ENCODE results near the gene PHACTR2.
"Not testable (repeated sequence)": the region's sequence is repeated elsewhere in the genome, so short reads cannot be mapped to it uniquely, and the experiment has no call there.

PHACTR2 gene

GRCh38 chr6:143857651-143858050 lies 179.9 kb downstream of the PHACTR2 start:
- DNase-seq (ENCODE audit: low spot score) (no peak), ATAC-seq (ENCODE audit: low read depth) (no peak)
- Histone ChIP-seq H3K4me1 (ENCODE audit: insufficient read depth, poor library complexity, severe bottlenecking) (no peaks in the 10 kb centered on the region), H3K27ac (ENCODE audit: poor library complexity, severe bottlenecking) (no peak overlapping the region), H3K36me3 (ENCODE audit: low read depth) (peaks cover 93% of the 10 kb centered on the region), H3K4me3 (ENCODE audit: severe bottlenecking) (no peak overlapping the region), H3K27me3 (ENCODE audit: insufficient read depth, poor library complexity, severe bottlenecking) (no peaks in the 10 kb centered on the region), H3K9me3 (ENCODE audit: severe bottlenecking) (no peaks in the 10 kb centered on the region)
- no peak for TF ChIP-seq CTCF (IDR thresholded peaks at IDR 0.05; ENCODE audit: poor library complexity, severe bottlenecking)

GRCh38 chr6:143859891-143860660 lies 182.3 kb downstream of the PHACTR2 start:
- DNase-seq (ENCODE audit: low spot score) = no peak
- ATAC-seq (ENCODE audit: low read depth) = no peak
- Histone ChIP-seq H3K36me3 (ENCODE audit: low read depth) (peaks cover 96% of the 10 kb centered on the region), H3K4me1 (ENCODE audit: insufficient read depth, poor library complexity, severe bottlenecking) (no peaks in the 10 kb centered on the region), H3K4me3 (ENCODE audit: severe bottlenecking) (no peak overlapping the region), H3K9me3 (ENCODE audit: severe bottlenecking) (no peaks in the 10 kb centered on the region), H3K27me3 (ENCODE audit: insufficient read depth, poor library complexity, severe bottlenecking) (no peaks in the 10 kb centered on the region), H3K27ac (ENCODE audit: poor library complexity, severe bottlenecking) (no peak overlapping the region)
- no peak for TF ChIP-seq CTCF (IDR thresholded peaks at IDR 0.05; ENCODE audit: poor library complexity, severe bottlenecking)

GRCh38 chr6:143863771-143864170 lies 186.0 kb downstream of the PHACTR2 start:
- Histone ChIP-seq H3K27ac (ENCODE audit: poor library complexity, severe bottlenecking) (no peak overlapping the region), H3K4me1 (ENCODE audit: insufficient read depth, poor library complexity, severe bottlenecking) (no peaks in the 10 kb centered on the region), H3K4me3 (ENCODE audit: severe bottlenecking) (no peak overlapping the region), H3K9me3 (ENCODE audit: severe bottlenecking) (no peaks in the 10 kb centered on the region), H3K36me3 (ENCODE audit: low read depth) (peaks cover 61% of the 10 kb centered on the region), H3K27me3 (ENCODE audit: insufficient read depth, poor library complexity, severe bottlenecking) (no peaks in the 10 kb centered on the region)
- no peak for ATAC-seq (ENCODE audit: low read depth)
- DNase-seq (ENCODE audit: low spot score) = no peak
- TF ChIP-seq CTCF (IDR thresholded peaks at IDR 0.05; ENCODE audit: poor library complexity, severe bottlenecking) = no peak

GRCh38 chr6:143864234-143864633 lies 186.5 kb downstream of the PHACTR2 start, which contains the start of gene ZC2HC1B:
Gene ZC2HC1B, plus strand, starts transcription at chr6:143864474. Its CDS starts 66 bp downstream, at chr6:143864540.
- Histone ChIP-seq H3K9me3 (ENCODE audit: severe bottlenecking) (no peaks in the 10 kb centered on the region), H3K27me3 (ENCODE audit: insufficient read depth, poor library complexity, severe bottlenecking) (no peaks in the 10 kb centered on the region), H3K4me3 (ENCODE audit: severe bottlenecking) (no peak within 1 kb of the TSS), H3K4me1 (ENCODE audit: insufficient read depth, poor library complexity, severe bottlenecking) (no peaks in the 10 kb centered on the region), H3K36me3 (ENCODE audit: low read depth) (peaks cover 56% of the 10 kb centered on the region), H3K27ac (ENCODE audit: poor library complexity, severe bottlenecking) (no peak within 1 kb of the TSS)
- TF ChIP-seq CTCF (IDR thresholded peaks at IDR 0.05; ENCODE audit: poor library complexity, severe bottlenecking) = no peak
- no peak for DNase-seq (ENCODE audit: low spot score)
- ATAC-seq (ENCODE audit: low read depth) = no peak

- Histone ChIP-seq H3K27ac (ENCODE audit: poor library complexity, severe bottlenecking) (no peak overlapping the region), H3K9me3 (ENCODE audit: severe bottlenecking) (no peaks in the 10 kb centered on the region), H3K4me1 (ENCODE audit: insufficient read depth, poor library complexity, severe bottlenecking) (no peaks in the 10 kb centered on the region), H3K36me3 (ENCODE audit: low read depth) (peaks cover 28% of the 10 kb centered on the region), H3K4me3 (ENCODE audit: severe bottlenecking) (no peak overlapping the region), H3K27me3 (ENCODE audit: insufficient read depth, poor library complexity, severe bottlenecking) (no peaks in the 10 kb centered on the region)
- DNase-seq (ENCODE audit: low spot score) (no peak), ATAC-seq (ENCODE audit: low read depth) (no peak)
- TF ChIP-seq CTCF (IDR thresholded peaks at IDR 0.05; ENCODE audit: poor library complexity, severe bottlenecking) = no peak
Observed at GRCh38 chr6:143867236-143867635, 189.5 kb downstream of the PHACTR2 start.

- not testable (repeated sequence) for H3K27me3 ChIP-seq (ENCODE audit: insufficient read depth, poor library complexity, severe bottlenecking); H3K9me3 ChIP-seq (ENCODE audit: severe bottlenecking); H3K4me1 ChIP-seq (ENCODE audit: insufficient read depth, poor library complexity, severe bottlenecking); H3K4me3 ChIP-seq (ENCODE audit: severe bottlenecking); ATAC-seq (ENCODE audit: low read depth); DNase-seq (ENCODE audit: low spot score); H3K27ac ChIP-seq (ENCODE audit: poor library complexity, severe bottlenecking)
- H3K36me3 ChIP-seq (ENCODE audit: low read depth) = peaks cover 12% of the 10 kb centered on the region
Observed at GRCh38 chr6:143868808-143869207, 191.0 kb downstream of the PHACTR2 start.

- H3K27me3 ChIP-seq (ENCODE audit: insufficient read depth, poor library complexity, severe bottlenecking); H3K9me3 ChIP-seq (ENCODE audit: severe bottlenecking); H3K27ac ChIP-seq (ENCODE audit: poor library complexity, severe bottlenecking); DNase-seq (ENCODE audit: low spot score); ATAC-seq (ENCODE audit: low read depth); H3K4me3 ChIP-seq (ENCODE audit: severe bottlenecking); H3K4me1 ChIP-seq (ENCODE audit: insufficient read depth, poor library complexity, severe bottlenecking); H3K36me3 ChIP-seq (ENCODE audit: low read depth): not testable (repeated sequence)
Observed at GRCh38 chr6:143871202-143871730, 193.5 kb downstream of the PHACTR2 start.
